B cell (primary cell): Measurements from ENCODE around the gene ACSM2B. TPM values are rescaled to one million over a fixed set of nuclear protein-coding genes. Genes with fewer than 3 reads are reported as not detected.
"Not testable (repeated sequence)": the region's sequence is repeated elsewhere in the genome, so short reads cannot be mapped to it uniquely, and the experiment has no call there.

Experiments
- ATAC-seq: fragments of 200-7000 bp; cut with Tn5 transposase; one replicate; pipeline ENCODE4 v1.10.0; 2021; ENCODE audit warnings: low read depth, mild to moderate bottlenecking, moderate number of reproducible peaks, moderate library complexity
- CTCF ChIA-PET: fragments of 350-600 bp; sonication (Branson Sonifier 250); formaldehyde crosslinking; loops from one replicate; lab custom pipeline; 2021; ENCODE audit warnings: antibody characterized with exemption, inconsistent platforms; lab: Charles Lee
- POLR2A ChIA-PET: fragments of 350-600 bp; sonication (Branson Sonifier 250); formaldehyde crosslinking; loops from one replicate; lab custom pipeline; 2021; ENCODE audit warnings: antibody characterized with exemption; lab: Charles Lee
- DNase-seq: peaks from one replicate; pipeline ENCODE4 v3.0.0; 2013
- H2AFZ ChIP-seq: 2 replicates; pipeline ENCODE4 v1.6.1; 2012; ENCODE audit warnings: mild to moderate bottlenecking, low read depth, low read length; ENCODE audit not compliant: insufficient read depth, poor library complexity, severe bottlenecking
- H3K27ac ChIP-seq, 2 donors: 1 replicate in 1 of 2; 2 replicates in 1 of 2; pipeline ENCODE4 v1.5.1; 2012 to 2013; ENCODE audit warnings: low read length in 2 of 2, mild to moderate bottlenecking in 2 of 2, moderate library complexity in 1 of 2
- H3K27me3 ChIP-seq, 4 experiments: fragments of 200-600 bp in 1 of 4; sonication (generic) in 1 of 4; replicated peaks in 1 of 4; 1 replicate in 2 of 4; 2 replicates in 2 of 4; pipeline versions ENCODE4 v1.6.1 to v1.7.0; 2013 to 2016; ENCODE audit warnings: low read length in 3 of 4, mild to moderate bottlenecking in 2 of 4, mixed read lengths in 1 of 4, moderate library complexity in 1 of 4; ENCODE audit not compliant: insufficient read depth in 4 of 4, control insufficient read depth in 3 of 4; ENCODE audit errors: control extremely low read depth in 1 of 4
- H3K36me3 ChIP-seq, 2 experiments: replicated peaks in 1 of 2; 1 replicate in 1 of 2; 2 replicates in 1 of 2; pipeline versions ENCODE4 v1.6.1 to v1.7.1; 2013; ENCODE audit warnings: low read length in 1 of 2; ENCODE audit not compliant: insufficient read depth in 2 of 2, control insufficient read depth in 1 of 2; ENCODE audit errors: control extremely low read depth in 1 of 2, extremely low read depth in 1 of 2
- H3K4me1 ChIP-seq, 2 donors: fragments of 200-600 bp in 1 of 2; sonication (generic) in 1 of 2; 1 replicate in 1 of 2; 2 replicates in 1 of 2; pipeline versions ENCODE4 v1.5.1 to v1.6.1; 2013 to 2017; ENCODE audit warnings: low read length in 2 of 2; ENCODE audit not compliant: control insufficient read depth in 2 of 2, insufficient read depth in 2 of 2
- H3K4me2 ChIP-seq: replicated peaks from 2 replicates; pipeline ENCODE3; 2012; ENCODE audit warnings: mild to moderate bottlenecking, low read depth, low read length; ENCODE audit not compliant: poor library complexity, severe bottlenecking
- H3K4me3 ChIP-seq, 5 experiments: fragments of 200-600 bp in 1 of 5; sonication (generic) in 1 of 5; 1 replicate in 3 of 5; 2 replicates in 2 of 5; pipeline versions ENCODE4 v1.5.1 to v1.7.0; 2011 to 2016; ENCODE audit warnings: low read length in 4 of 5, mild to moderate bottlenecking in 4 of 5, low read depth in 2 of 5, control low read depth in 1 of 5, moderate library complexity in 1 of 5; ENCODE audit not compliant: insufficient read depth in 1 of 5; ENCODE audit errors: control extremely low read depth in 1 of 5, extremely low read depth in 1 of 5
- H3K79me2 ChIP-seq: fragments of 200-600 bp; sonication (generic); one replicate; pipeline ENCODE4 v1.6.0; 2016; ENCODE audit warnings: low read length; ENCODE audit not compliant: control insufficient read depth, insufficient read depth
- H3K9ac ChIP-seq: fragments of 200-600 bp; sonication (generic); 2 replicates; pipeline ENCODE4 v1.6.1; 2017; ENCODE audit warnings: mild to moderate bottlenecking, low read length, moderate library complexity
- H3K9me3 ChIP-seq, 3 donors: one replicate each; pipeline versions ENCODE4 v1.6.1 to v1.7.1; 2013; ENCODE audit warnings: low read length in 2 of 3; ENCODE audit not compliant: control insufficient read depth in 2 of 3, insufficient read depth in 1 of 3; ENCODE audit errors: control extremely low read depth in 1 of 3
- H4K20me1 ChIP-seq: 2 replicates; pipeline ENCODE4 v1.6.0; 2012; ENCODE audit warnings: mild to moderate bottlenecking, low read length; ENCODE audit not compliant: insufficient read depth, control insufficient read depth, poor library complexity, severe bottlenecking
- H3K27ac Mint-ChIP-seq: one replicate; pipeline ENCODE4 v1.8.0; 2021; ENCODE audit warnings: mixed read lengths
- H3K27me3 Mint-ChIP-seq: one replicate; pipeline ENCODE4 v1.8.0; 2021; ENCODE audit warnings: mixed read lengths
- H3K4me1 Mint-ChIP-seq: one replicate; pipeline ENCODE4 v1.8.0; 2021; ENCODE audit warnings: mixed read lengths
- H3K4me3 Mint-ChIP-seq: one replicate; pipeline ENCODE4 v1.8.0; 2021; ENCODE audit warnings: mixed read lengths
- H3K9me3 Mint-ChIP-seq: one replicate; pipeline ENCODE4 v1.8.0; 2022; ENCODE audit warnings: mixed read lengths; ENCODE audit not compliant: insufficient read depth
- CTCF ChIP-seq: fragments of 200-600 bp; IDR thresholded peaks from one replicate; pipeline ENCODE4 v1.8.0; 2022; ENCODE audit warnings: antibody characterized with exemption, mild to moderate bottlenecking
- EZH2 ChIP-seq: IDR thresholded peaks from 2 replicates; pipeline ENCODE4 v1.6.1; 2012; ENCODE audit warnings: borderline replicate concordance, low read depth, mild to moderate bottlenecking, moderate library complexity, low read length; ENCODE audit not compliant: insufficient read depth, poor library complexity, severe bottlenecking
- WGBS: methylation state at CpG from one replicate; pipeline ENCODE4 v1.1.5; 2013; ENCODE audit warnings: missing lambda C conversion rate; ENCODE audit not compliant: insufficient coverage; 5-methylcytosine and 5-hydroxymethylcytosine counted together
- intact Hi-C: fragments of 100-400 bp; cut with micrococcal nuclease; formaldehyde crosslinking; loops from one replicate; pipeline ENCODE4 v1.10.0; 2022
- polyA plus RNA-seq: library from polyadenylated mRNA; depleted of rRNA; stranded (reverse); fragments of >200 nt; gene quantifications from 2 replicates; pipeline ENCODE4 v1.2.3, GENCODE V29; 2012
- total RNA-seq, 2 donors: library from RNA; stranded (reverse); fragments of 120-200 nt in 1 of 2; gene quantifications; 1 replicate in 1 of 2; 2 replicates in 1 of 2; pipeline versions ENCODE4 v1.2.3 to v1.2.4, GENCODE V29; 2013 to 2022

Gene ACSM2B
- total and polyA plus RNA-seq, 2 donors (not counting 1 experiment from before 2014, with no cell fraction given), result not detected

DNA sequence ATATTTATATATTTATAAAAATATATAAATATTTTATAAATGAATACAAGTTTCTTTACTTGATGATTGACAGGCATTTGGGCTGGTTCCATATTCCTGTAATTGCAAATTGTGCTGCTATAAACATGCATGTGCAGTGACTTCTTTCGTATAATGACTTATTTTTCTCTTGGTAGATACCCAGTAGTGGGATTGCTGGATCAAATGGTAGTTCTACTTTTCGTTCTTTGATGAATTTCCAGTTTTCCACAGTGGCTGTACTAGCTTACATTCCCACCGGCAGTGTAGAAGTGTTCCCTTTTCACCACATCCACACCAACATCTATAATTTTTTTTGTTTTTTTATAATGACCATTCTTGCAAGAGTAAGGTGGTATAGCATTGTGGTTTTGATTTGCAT lies 7.8 kb downstream of the ACSM2B start:
- H3K9me3 ChIP-seq, result no peaks in the 10 kb centered on the region
- intact Hi-C loops, result no loop called here
- H3K4me1 ChIP-seq, result no peaks in the 10 kb centered on the region
- H3K79me2 ChIP-seq, result no peaks in the 10 kb centered on the region
- no peak overlapping the region for H3K4me3 ChIP-seq
- Mint-ChIP-seq H3K9me3 (peaks cover 2% of the 10 kb centered on the region), H3K4me1 (no peaks in the 10 kb centered on the region), H3K27me3 (peaks cover 5% of the 10 kb centered on the region), H3K4me3 (no peak overlapping the region), H3K27ac (no peak overlapping the region)
- H3K36me3 ChIP-seq, result no peaks in the 10 kb centered on the region
- H2AFZ ChIP-seq, result no peak overlapping the region
- H3K4me2 ChIP-seq, result no peak overlapping the region
- no peak for ATAC-seq
- no peak for TF ChIP-seq CTCF
- TF ChIP-seq EZH2, result no peak
- no peaks in the 10 kb centered on the region for H3K27me3 ChIP-seq
- no peak for DNase-seq
- no peak overlapping the region for H3K9ac ChIP-seq
- no peaks in the 10 kb centered on the region for H4K20me1 ChIP-seq
- POLR2A ChIA-PET, result no interaction called here
- H3K27ac ChIP-seq, result no peak overlapping the region
- no CpG with 5 or more reads among the region's 3 CpGs for WGBS
- CTCF ChIA-PET, result no interaction called here

- no peak overlapping the region for H3K4me2 ChIP-seq
- ATAC-seq, result no peak
These were observed 9.3 kb downstream of the ACSM2B start for GRCh38 chr16:20566864-20567263.

GRCh38 chr16:20565334-20565733 lies 10.8 kb downstream of the ACSM2B start:
- H3K27me3 ChIP-seq, H3K4me2 ChIP-seq, intact Hi-C loops, H3K27ac Mint-ChIP-seq, H3K4me1 Mint-ChIP-seq, H3K27me3 Mint-ChIP-seq, H3K79me2 ChIP-seq, H3K4me3 ChIP-seq, H3K9me3 Mint-ChIP-seq, H4K20me1 ChIP-seq, H2AFZ ChIP-seq, H3K4me3 Mint-ChIP-seq, H3K27ac ChIP-seq, H3K9ac ChIP-seq, H3K36me3 ChIP-seq, H3K9me3 ChIP-seq, POLR2A ChIA-PET, ATAC-seq, CTCF ChIA-PET, DNase-seq, H3K4me1 ChIP-seq: not testable (repeated sequence)
- WGBS, result no CpG with 5 or more reads among the region's 2 CpGs

More at GRCh38 chr16:20566864-20567263, 9.3 kb downstream of the ACSM2B start:
- no peak for TF ChIP-seq CTCF
- no peak for TF ChIP-seq EZH2
- Histone ChIP-seq H3K36me3 (no peaks in the 10 kb centered on the region), H3K79me2 (no peaks in the 10 kb centered on the region), H3K9me3 (no peaks in the 10 kb centered on the region), H3K27me3 (no peaks in the 10 kb centered on the region), H3K9ac (no peak overlapping the region), H4K20me1 (no peaks in the 10 kb centered on the region), H3K4me3 (no peak overlapping the region), H3K27ac (no peak overlapping the region), H2AFZ (no peak overlapping the region), H3K4me1 (no peaks in the 10 kb centered on the region)
- intact Hi-C loops, result no loop called here
- CTCF ChIA-PET, result no interaction called here
- POLR2A ChIA-PET, result no interaction called here
- no peak overlapping the region for H3K4me3 Mint-ChIP-seq
- H3K4me1 Mint-ChIP-seq, result no peaks in the 10 kb centered on the region
- H3K27me3 Mint-ChIP-seq, result peaks cover 5% of the 10 kb centered on the region
- DNase-seq, result no peak
- H3K9me3 Mint-ChIP-seq, result peaks cover 5% of the 10 kb centered on the region
- no peak overlapping the region for H3K27ac Mint-ChIP-seq
